HCT116 (cell line): ENCODE measurements around the gene SLCO2A1. TPM values are rescaled to one million over a fixed set of nuclear protein-coding genes. Genes with fewer than 3 reads are reported as not detected.

Experiments
- ATAC-seq: fragments of 200-7000 bp; cut with Tn5 transposase; 2 replicates; pipeline ENCODE4 v1.9.1; 2020; ENCODE audit warnings: mild to moderate bottlenecking, moderate library complexity
- BruUV-seq: library from RNA; stranded (reverse); fragments of 400-500 nt; replicated peaks from 2 replicates; lab custom pipeline; 2021; lab: Mats Ljungman, UMichigan
- CTCF ChIA-PET: fragments of 300-600 bp; sonication (Branson Sonifier 250); formaldehyde crosslinking; loops from one replicate; lab custom pipeline; 2021; ENCODE audit warnings: antibody characterized with exemption; lab: Charles Lee
- POLR2A ChIA-PET: fragments of 300-600, 350-600 bp; sonication (Branson Sonifier 250); formaldehyde crosslinking; loops from one replicate; lab custom pipeline; 2021; ENCODE audit warnings: antibody characterized with exemption; lab: Charles Lee
- RAD21 ChIA-PET, 2 experiments: fragments of 300-600 bp; sonication (Branson Sonifier 250); formaldehyde crosslinking; loops; one replicate each; lab custom pipeline; 2023; ENCODE audit warnings: low total read pairs in 2 of 2; ENCODE audit not compliant: uncharacterized antibody in 2 of 2, unreplicated experiment in 2 of 2, low non-redundant PET in 1 of 2; lab: Charles Lee
- DNase-seq: peaks from one replicate; pipeline ENCODE4 v3.0.0-alpha.2; 2010; ENCODE audit warnings: low read depth, low spot score
- H2AFZ ChIP-seq: fragments of 200-600 bp; shearing (Covaris generic), sonication (generic); 2 replicates; pipeline ENCODE4 v1.6.1; 2017; ENCODE audit warnings: low read depth, mixed run types, mixed read lengths, antibody characterized with exemption, low read length; ENCODE audit not compliant: poor library complexity, severe bottlenecking
- H3K27ac ChIP-seq: 2 replicates; pipeline ENCODE4 v1.5.1; 2012; ENCODE audit warnings: low read depth, low read length
- H3K27me3 ChIP-seq: fragments of 200-600 bp; sonication (generic); 2 replicates; pipeline ENCODE4 v1.6.1; 2016; ENCODE audit warnings: mixed run types, low read length, mixed read lengths; ENCODE audit not compliant: insufficient read depth
- H3K36me3 ChIP-seq, 2 experiments: fragments of 200-500 bp in 1 of 2; fragments of 200-600 bp in 1 of 2; sonication (Bioruptor generic) in 1 of 2; sonication (generic) in 1 of 2; 2 replicates each; pipeline versions ENCODE4 v1.5.1 to v1.6.1; 2014 to 2016; ENCODE audit warnings: low read length in 2 of 2, inconsistent platforms in 1 of 2, mixed read lengths in 1 of 2, mixed run types in 1 of 2; ENCODE audit not compliant: insufficient read depth in 2 of 2, control insufficient read depth in 1 of 2
- H3K4me1 ChIP-seq, 2 experiments: fragments of 200-600 bp in 1 of 2; sonication (generic) in 1 of 2; 2 replicates each; pipeline versions ENCODE4 v1.5.1 to v1.6.1; 2012 to 2017; ENCODE audit warnings: low read length in 2 of 2, inconsistent platforms in 1 of 2, mild to moderate bottlenecking in 1 of 2, mixed read lengths in 1 of 2, mixed run types in 1 of 2, moderate library complexity in 1 of 2; ENCODE audit not compliant: insufficient read depth in 2 of 2, control insufficient read depth in 1 of 2
- H3K4me2 ChIP-seq: fragments of 200-600 bp; sonication (generic); 2 replicates; pipeline ENCODE4 v1.6.1; 2017; ENCODE audit warnings: mixed run types, low read length, mixed read lengths
- H3K4me3 ChIP-seq, 2 experiments: fragments of 200-600 bp in 1 of 2; sonication (generic) in 1 of 2; replicated peaks in 1 of 2; 2 replicates each; pipeline ENCODE4 v1.5.1; 2011 to 2016; ENCODE audit warnings: low read length in 2 of 2, control low read depth in 1 of 2, low read depth in 1 of 2, mild to moderate bottlenecking in 1 of 2, mixed read lengths in 1 of 2, mixed run types in 1 of 2
- H3K79me2 ChIP-seq: fragments of 200-600 bp; sonication (generic); 2 replicates; pipeline ENCODE4 v1.6.1; 2017; ENCODE audit warnings: mild to moderate bottlenecking, mixed run types, low read length, moderate library complexity, mixed read lengths; ENCODE audit not compliant: insufficient read depth
- H3K9ac ChIP-seq: fragments of 200-600 bp; sonication (generic); 2 replicates; pipeline ENCODE4 v1.6.1; 2016; ENCODE audit warnings: low read length, mixed read lengths
- H3K9me2 ChIP-seq: fragments of 200-600 bp; sonication (generic), shearing (Covaris generic); 2 replicates; pipeline ENCODE4 v1.6.1; 2017; ENCODE audit warnings: mixed run types, mild to moderate bottlenecking, moderate library complexity; ENCODE audit not compliant: insufficient read depth
- H3K9me3 ChIP-seq, 2 experiments: fragments of 200-500 bp in 1 of 2; fragments of 200-600 bp in 1 of 2; sonication (Bioruptor generic) in 1 of 2; sonication (generic) in 1 of 2; 2 replicates each; pipeline ENCODE4 v1.6.1; 2014 to 2017; ENCODE audit warnings: low read length in 2 of 2, mixed read lengths in 2 of 2, inconsistent platforms in 1 of 2, low read depth in 1 of 2, mild to moderate bottlenecking in 1 of 2, mixed run types in 1 of 2, moderate library complexity in 1 of 2; ENCODE audit not compliant: control insufficient read depth in 1 of 2, insufficient read depth in 1 of 2
- H4K20me1 ChIP-seq: fragments of 200-600 bp; sonication (generic), shearing (Covaris generic); 2 replicates; pipeline ENCODE4 v1.6.1; 2017; ENCODE audit warnings: mixed run types, mild to moderate bottlenecking, moderate library complexity; ENCODE audit not compliant: insufficient read depth
- CBX3 ChIP-seq: IDR thresholded peaks from 2 replicates; pipeline ENCODE4 v1.6.1; 2012; ENCODE audit warnings: low read depth
- CEBPB ChIP-seq: IDR thresholded peaks from 2 replicates; pipeline ENCODE4 v1.6.1; 2012; ENCODE audit warnings: low read depth
- EGR1 ChIP-seq: IDR thresholded peaks from 2 replicates; pipeline ENCODE4 v1.6.1; 2012; ENCODE audit warnings: low read depth
- EZH2 ChIP-seq: fragments of 200-600 bp; sonication (generic); IDR thresholded peaks from 2 replicates; pipeline ENCODE4 v1.6.1; 2017; ENCODE audit warnings: antibody characterized with exemption, mixed run types
- EZH2phosphoT487 ChIP-seq: fragments of 200-600 bp; IDR thresholded peaks from 2 replicates; pipeline ENCODE4 v1.6.1; 2018; ENCODE audit warnings: antibody characterized with exemption, borderline replicate concordance
- FOSL1 ChIP-seq: IDR thresholded peaks from 2 replicates; pipeline ENCODE4 v1.6.1; 2012; ENCODE audit warnings: low read depth
- POLR2A ChIP-seq: IDR thresholded peaks from 2 replicates; pipeline ENCODE4 v1.7.0; 2011; ENCODE audit warnings: borderline replicate concordance; ENCODE audit not compliant: insufficient read depth, insufficient read length; ENCODE audit errors: extremely low read depth
- POLR2AphosphoS5 ChIP-seq: IDR thresholded peaks from 2 replicates; pipeline ENCODE4 v1.6.1; 2011; ENCODE audit warnings: mild to moderate bottlenecking, low read depth, low read length, moderate library complexity
- RAD21 ChIP-seq: IDR thresholded peaks from 2 replicates; pipeline ENCODE4 v1.6.1; 2012; ENCODE audit warnings: low read depth, mild to moderate bottlenecking
- REST ChIP-seq: IDR thresholded peaks from 2 replicates; pipeline ENCODE4 v1.6.1; 2012; ENCODE audit warnings: low read depth
- SIN3A ChIP-seq: IDR thresholded peaks from 2 replicates; pipeline ENCODE4 v1.6.1; 2012; ENCODE audit warnings: low read depth
- SP1 ChIP-seq: IDR thresholded peaks from 2 replicates; pipeline ENCODE4 v1.6.1; 2012; ENCODE audit warnings: low read depth
- SRF ChIP-seq: IDR thresholded peaks from 2 replicates; pipeline ENCODE4 v1.6.1; 2012; ENCODE audit warnings: low read depth
- TCF7L2 ChIP-seq: IDR thresholded peaks from 2 replicates; pipeline ENCODE4 v1.7.0; 2011; ENCODE audit warnings: borderline replicate concordance, inconsistent platforms; ENCODE audit not compliant: insufficient read depth, insufficient read length; ENCODE audit errors: extremely low read depth
- YY1 ChIP-seq: IDR thresholded peaks from 2 replicates; pipeline ENCODE4 v1.6.1; 2011; ENCODE audit warnings: low read length, low read depth, moderate library complexity, mild to moderate bottlenecking; ENCODE audit not compliant: insufficient replicate concordance; ENCODE audit errors: extremely low read depth
- ZNF274 ChIP-seq: fragments of 200-500 bp; sonication (Bioruptor generic); IDR thresholded peaks from 2 replicates; pipeline ENCODE4 v1.6.1; 2014; ENCODE audit warnings: mild to moderate bottlenecking, low read depth, low read length, inconsistent platforms
- intact Hi-C: fragments of 100-400 bp; cut with micrococcal nuclease; formaldehyde crosslinking; loops from 2 replicates; pipeline ENCODE4 v1.10.0; 2022
- total RNA-seq: library from RNA; stranded (reverse); gene quantifications from one replicate; pipeline ENCODE4 v1.2.1, GENCODE V29; 2021; ENCODE audit not compliant: unreplicated experiment
- TF ChIP-seq, protein P1 (sequence below): IDR thresholded peaks from 2 replicates; pipeline ENCODE4 v1.6.1; 2012
- TF ChIP-seq, protein P2 (sequence below), 3 experiments: fragments of 200-600 bp in 1 of 3; sonication (generic) in 1 of 3; IDR thresholded peaks in 2 of 3; conservative IDR thresholded peaks in 1 of 3; 2 replicates each; pipeline ENCODE4 v1.5.1; 2012 to 2017; ENCODE audit warnings: low read depth in 2 of 3, low read length in 2 of 3, antibody characterized with exemption in 1 of 3, borderline replicate concordance in 1 of 3, control low read depth in 1 of 3, mild to moderate bottlenecking in 1 of 3, mixed read lengths in 1 of 3, mixed run types in 1 of 3, moderate library complexity in 1 of 3; ENCODE audit not compliant: insufficient read depth in 1 of 3

Gene SLCO2A1
- total RNA-seq, 1 experiment from 2014 or later = 0.52 TPM

DNA sequence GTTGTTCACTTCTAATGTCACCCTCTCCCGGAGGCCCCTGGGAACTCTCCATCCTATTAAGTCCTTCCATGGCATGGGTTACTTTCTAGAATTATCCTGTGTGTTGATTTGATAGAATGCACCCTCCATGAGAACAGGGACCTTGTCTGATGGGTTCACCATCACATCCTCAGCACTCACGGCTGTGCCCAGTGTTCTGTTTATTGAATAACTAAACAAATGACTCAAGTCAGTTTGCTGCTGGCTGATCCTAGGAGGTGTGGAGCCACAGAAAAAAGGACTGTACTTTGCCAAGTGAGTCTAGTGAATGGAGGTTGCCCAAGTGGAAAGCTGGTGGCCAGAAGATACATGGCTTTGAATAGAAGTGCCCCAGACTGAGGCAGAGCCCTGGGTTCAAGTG, 85.5 kb downstream of the SLCO2A1 start (continued):
- TF ChIP-seq YY1 (no peak), FOSL1 (no peak), POLR2AphosphoS5 (no peak), SIN3A (no peak), SRF (no peak), CEBPB (no peak), CBX3 (no peak), RAD21 (no peak), SP1 (no peak)
- TF ChIP-seq, protein P1, sequence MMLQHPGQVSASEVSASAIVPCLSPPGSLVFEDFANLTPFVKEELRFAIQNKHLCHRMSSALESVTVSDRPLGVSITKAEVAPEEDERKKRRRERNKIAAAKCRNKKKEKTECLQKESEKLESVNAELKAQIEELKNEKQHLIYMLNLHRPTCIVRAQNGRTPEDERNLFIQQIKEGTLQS = no peak
- TF ChIP-seq, protein P2, sequence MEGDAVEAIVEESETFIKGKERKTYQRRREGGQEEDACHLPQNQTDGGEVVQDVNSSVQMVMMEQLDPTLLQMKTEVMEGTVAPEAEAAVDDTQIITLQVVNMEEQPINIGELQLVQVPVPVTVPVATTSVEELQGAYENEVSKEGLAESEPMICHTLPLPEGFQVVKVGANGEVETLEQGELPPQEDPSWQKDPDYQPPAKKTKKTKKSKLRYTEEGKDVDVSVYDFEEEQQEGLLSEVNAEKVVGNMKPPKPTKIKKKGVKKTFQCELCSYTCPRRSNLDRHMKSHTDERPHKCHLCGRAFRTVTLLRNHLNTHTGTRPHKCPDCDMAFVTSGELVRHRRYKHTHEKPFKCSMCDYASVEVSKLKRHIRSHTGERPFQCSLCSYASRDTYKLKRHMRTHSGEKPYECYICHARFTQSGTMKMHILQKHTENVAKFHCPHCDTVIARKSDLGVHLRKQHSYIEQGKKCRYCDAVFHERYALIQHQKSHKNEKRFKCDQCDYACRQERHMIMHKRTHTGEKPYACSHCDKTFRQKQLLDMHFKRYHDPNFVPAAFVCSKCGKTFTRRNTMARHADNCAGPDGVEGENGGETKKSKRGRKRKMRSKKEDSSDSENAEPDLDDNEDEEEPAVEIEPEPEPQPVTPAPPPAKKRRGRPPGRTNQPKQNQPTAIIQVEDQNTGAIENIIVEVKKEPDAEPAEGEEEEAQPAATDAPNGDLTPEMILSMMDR (IDR thresholded peaks at IDR 0.05 in 2 of 3, conservative IDR thresholded peaks at IDR 0.05 in 1 of 3; ENCODE audit: borderline replicate concordance in 1 of 3, insufficient read depth in 1 of 3, low read depth in 2 of 3, low read length in 2 of 3) = no peak

GRCh38 chr3:133943639-133944141, 86.0 kb downstream of the SLCO2A1 start:
- intact Hi-C loops = no loop called here
- peak overlapping the region; percentile 54 for H3K4me2 ChIP-seq
- H2AFZ ChIP-seq = no peak overlapping the region
- H4K20me1 ChIP-seq = no peaks in the 10 kb centered on the region
- DNase-seq = peak; percentile 85
- H3K27me3 ChIP-seq = peaks cover 66% of the 10 kb centered on the region
- H3K9ac ChIP-seq = no peak overlapping the region
- ChIA-PET RAD21 (no interaction called here), POLR2A (no interaction called here), CTCF (no interaction called here)
- H3K4me3 ChIP-seq = no peak overlapping the region
- peak; percentile 81 for ATAC-seq
- no peaks in the 10 kb centered on the region for H3K9me3 ChIP-seq
- peaks cover 28 to 29% of the 10 kb centered on the region in 2 experiments for H3K4me1 ChIP-seq
- H3K36me3 ChIP-seq = no peaks in the 10 kb centered on the region
- no peaks in the 10 kb centered on the region for H3K9me2 ChIP-seq
- no peak overlapping the region for H3K27ac ChIP-seq
- no peaks in the 10 kb centered on the region for H3K79me2 ChIP-seq
- BruUV-seq = no TSS peak
- TF ChIP-seq EZH2phosphoT487 = no peak
- TF ChIP-seq FOSL1 = peak; percentile 79
- no peak for TF ChIP-seq TCF7L2
- no peak for TF ChIP-seq RAD21
- no peak; the same call in 1 of the 2 replicates for TF ChIP-seq SIN3A
- TF ChIP-seq SRF = no peak
- TF ChIP-seq CBX3 = no peak
- no peak for TF ChIP-seq REST
- TF ChIP-seq, protein P1 = no peak
- TF ChIP-seq ZNF274 = no peak
- TF ChIP-seq SP1 = peak; percentile 70
- no peak for TF ChIP-seq POLR2A
- TF ChIP-seq EGR1 = no peak
- TF ChIP-seq EZH2 = no peak
